HUES6 (cell line): ENCODE measurements around the gene NRL.
"Not testable (repeated sequence)": the region's sequence is repeated elsewhere in the genome, so short reads cannot be mapped to it uniquely, and the experiment has no call there.

Experiments
- H3K27ac ChIP-seq: 2 replicates; pipeline ENCODE4 v1.7.0; 2013; ENCODE audit warnings: low read depth, mild to moderate bottlenecking, low read length, inconsistent platforms
- H3K27me3 ChIP-seq: 2 replicates; pipeline ENCODE4 v1.6.1; 2013; ENCODE audit warnings: low read length; ENCODE audit not compliant: control insufficient read depth, insufficient read depth
- H3K36me3 ChIP-seq: 2 replicates; pipeline ENCODE4 v1.6.1; 2013; ENCODE audit warnings: low read length; ENCODE audit not compliant: control insufficient read depth, insufficient read depth
- H3K4me1 ChIP-seq: 2 replicates; pipeline ENCODE4 v1.6.1; 2013; ENCODE audit warnings: low read length; ENCODE audit not compliant: control insufficient read depth, insufficient read depth
- H3K4me3 ChIP-seq: 2 replicates; pipeline ENCODE4 v1.5.1; 2013; ENCODE audit warnings: low read depth, low read length
- H3K9ac ChIP-seq: one replicate; pipeline ENCODE4 v1.6.1; 2013; ENCODE audit warnings: mild to moderate bottlenecking, low read length
- H3K9me3 ChIP-seq: 2 replicates; pipeline ENCODE4 v1.6.1; 2013; ENCODE audit warnings: low read depth, low read length; ENCODE audit not compliant: control insufficient read depth, insufficient read depth

Gene NRL

DNA sequence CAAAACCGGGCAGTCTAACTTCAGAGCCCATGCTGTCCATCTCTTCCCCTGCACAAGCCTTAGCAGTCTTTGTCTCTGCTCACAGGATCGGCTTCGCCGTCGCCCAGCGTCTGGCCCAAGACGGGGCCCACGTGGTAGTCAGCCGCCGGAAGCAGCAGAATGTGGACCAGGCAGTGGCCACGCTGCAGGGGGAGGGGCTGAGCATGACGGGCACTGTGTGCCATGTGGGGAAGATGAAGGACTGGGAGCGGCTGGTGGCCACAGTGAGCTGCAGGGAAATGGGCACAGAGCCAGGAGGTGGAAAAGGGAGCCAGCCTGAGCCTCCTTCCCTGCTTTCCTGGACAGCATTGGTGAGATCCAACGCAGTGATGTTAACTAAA, 77.1 kb downstream of the NRL start:
- no peak overlapping the region for H3K9ac ChIP-seq
- no peak overlapping the region for H3K4me3 ChIP-seq
- H3K4me1 ChIP-seq: 0 out of 2 replicates have a peak, but pooled peaks cover 3% of the 10 kb centered on the region
- H3K9me3 ChIP-seq: peaks cover 4% of the 10 kb centered on the region
- H3K36me3 ChIP-seq: no peaks in the 10 kb centered on the region
- H3K27me3 ChIP-seq: peaks cover 3% of the 10 kb centered on the region; the same call in 1 of the 2 replicates
- no peak overlapping the region for H3K27ac ChIP-seq

DNA sequence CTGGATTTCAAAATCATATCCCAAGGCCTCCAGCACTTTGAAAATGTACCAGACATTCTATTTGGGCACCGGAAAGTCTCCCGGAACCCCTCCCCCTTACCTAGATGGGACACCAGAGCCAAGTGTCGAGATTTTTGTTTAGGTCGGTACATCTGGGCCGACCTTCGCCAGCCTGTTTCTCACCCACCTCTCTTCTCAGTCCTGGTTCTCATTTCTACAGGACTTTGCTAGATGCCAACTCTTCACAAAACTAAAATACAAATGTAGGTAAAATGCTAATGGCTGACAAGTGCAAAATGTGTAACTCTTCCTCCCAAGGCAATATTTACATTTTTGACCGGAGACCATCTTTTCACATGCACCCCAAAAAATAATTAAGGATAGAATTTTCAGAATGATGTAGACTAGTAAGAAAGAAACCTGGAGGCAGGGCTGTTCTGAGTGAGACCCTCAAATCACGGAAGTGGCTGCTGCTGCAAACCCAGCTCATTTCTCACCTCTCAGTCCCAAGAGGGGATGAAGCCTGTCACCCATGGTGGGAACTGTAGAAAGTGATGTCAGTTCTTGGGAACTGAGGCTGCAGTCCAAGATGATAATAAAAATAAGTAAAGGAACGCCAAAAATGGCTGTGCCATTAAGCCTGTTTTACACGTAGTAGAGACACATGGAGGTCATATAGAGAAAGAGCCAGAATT, 77.6 kb downstream of the NRL start:
- H3K4me3 ChIP-seq: peak overlapping the region; percentile 91
- H3K27ac ChIP-seq, H3K36me3 ChIP-seq, H3K4me1 ChIP-seq, H3K9me3 ChIP-seq, H3K27me3 ChIP-seq, H3K9ac ChIP-seq: not testable (repeated sequence)

DNA sequence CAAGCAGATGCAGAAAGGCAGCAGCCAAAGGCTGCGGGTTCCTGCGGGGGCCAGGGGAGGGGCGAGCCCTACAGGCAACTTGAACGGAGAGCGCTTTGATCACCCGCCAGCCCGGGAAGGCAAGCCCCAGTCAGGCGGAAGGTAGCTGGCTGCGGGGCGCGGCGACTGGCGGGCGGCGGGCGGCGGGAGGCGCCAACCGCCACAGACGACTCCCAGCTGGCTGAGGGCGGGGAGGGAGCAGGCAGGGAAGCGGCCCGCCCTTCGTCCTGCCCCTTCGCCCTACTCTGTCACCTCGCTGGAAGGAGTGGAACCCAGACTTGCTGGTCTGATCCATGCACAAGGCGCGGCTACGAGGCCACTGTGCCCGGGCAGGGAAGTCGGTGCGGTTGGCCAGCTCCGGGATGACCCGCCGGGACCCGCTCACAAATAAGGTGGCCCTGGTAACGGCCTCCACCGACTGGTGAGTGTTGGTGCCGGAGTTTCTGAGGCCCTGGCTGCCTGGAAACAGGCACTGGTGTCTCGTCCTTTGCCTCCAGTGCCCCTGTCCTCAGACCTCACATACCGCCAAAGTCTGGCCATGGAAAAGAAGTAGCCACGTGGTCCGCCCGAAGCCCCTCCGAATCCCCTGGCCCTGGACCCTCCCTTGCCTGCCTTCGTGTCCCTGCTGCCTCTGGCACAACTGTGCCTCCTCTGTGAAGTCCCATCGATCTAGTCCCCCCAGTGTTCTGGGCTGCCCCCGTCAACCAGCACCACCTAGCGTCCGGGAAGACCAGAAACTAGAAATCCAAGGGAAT, 78.4 kb downstream of the NRL start:
- Histone ChIP-seq H3K27me3 (no peaks in the 10 kb centered on the region), H3K9me3 (peaks cover 7% of the 10 kb centered on the region), H3K9ac (peak overlapping the region; percentile 69), H3K27ac (no peak overlapping the region), H3K4me3 (peak overlapping the region; percentile 91), H3K4me1 (0 out of 2 replicates have a peak, but pooled peaks cover 3% of the 10 kb centered on the region), H3K36me3 (no peaks in the 10 kb centered on the region)

GRCh38 chr14:24035769-24036168, 79.0 kb downstream of the NRL start:
- not testable (repeated sequence) for H3K27ac ChIP-seq, H3K4me1 ChIP-seq, H3K27me3 ChIP-seq, H3K36me3 ChIP-seq, H3K9me3 ChIP-seq, H3K9ac ChIP-seq
- peak overlapping the region; percentile 91 for H3K4me3 ChIP-seq

DNA sequence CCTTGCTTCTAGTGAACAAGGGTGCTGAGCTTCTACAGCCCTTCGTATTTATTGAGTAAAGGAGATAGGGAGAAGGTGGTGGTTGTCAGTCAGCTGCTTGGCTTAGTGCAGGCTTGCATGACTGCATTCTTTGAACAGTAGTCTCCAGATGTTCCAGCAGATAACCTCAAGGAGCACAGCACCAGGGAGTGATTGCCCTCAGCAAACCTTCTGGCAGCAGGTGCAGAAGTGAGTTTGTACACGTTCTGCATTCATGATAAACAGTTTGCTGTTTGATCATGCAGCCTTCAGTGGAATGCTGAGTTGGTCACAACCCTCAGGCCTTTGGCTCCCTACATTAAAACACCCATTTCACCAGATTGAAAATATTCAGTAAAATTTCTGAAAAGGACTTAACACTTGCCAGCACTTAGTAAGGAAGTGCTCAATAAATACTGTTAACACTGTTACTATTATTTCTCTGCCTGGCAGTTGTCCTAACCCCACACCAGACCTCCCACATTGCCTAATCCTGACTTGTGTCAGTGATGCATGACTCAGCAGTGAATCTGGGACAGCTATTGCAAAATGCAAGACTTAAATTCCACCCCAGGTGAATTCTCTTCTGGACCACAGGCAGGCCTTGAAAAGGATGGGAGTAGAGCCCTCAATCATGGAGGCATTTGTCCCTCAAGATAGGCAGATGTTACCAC, 81.9 kb downstream of the NRL start:
- no peak overlapping the region for H3K9ac ChIP-seq
- 0 out of 2 replicates have a peak, but pooled peaks cover 3% of the 10 kb centered on the region for H3K4me1 ChIP-seq
- H3K36me3 ChIP-seq: no peaks in the 10 kb centered on the region
- peaks cover 7% of the 10 kb centered on the region for H3K9me3 ChIP-seq
- H3K27ac ChIP-seq: no peak overlapping the region
- H3K4me3 ChIP-seq: no peak overlapping the region
- no peaks in the 10 kb centered on the region for H3K27me3 ChIP-seq

DNA sequence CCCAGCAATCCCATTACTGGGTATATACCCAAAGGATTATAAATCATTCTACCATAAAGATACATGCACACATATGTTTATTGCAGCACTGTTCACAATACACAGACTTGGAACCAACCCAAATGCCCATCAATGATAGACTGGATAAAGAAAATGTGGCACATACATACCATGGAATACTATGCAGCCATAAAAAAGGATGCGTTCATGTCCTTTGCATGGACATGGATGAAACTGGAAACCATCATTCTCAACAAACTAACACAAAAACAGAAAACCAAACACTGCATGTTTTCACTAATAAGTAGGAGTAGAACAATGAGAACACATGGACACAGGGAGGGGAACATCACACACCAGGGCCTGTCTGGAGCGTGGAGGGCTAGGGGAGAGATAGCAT, 83.4 kb downstream of the NRL start:
- not testable (repeated sequence) for H3K9ac ChIP-seq, H3K9me3 ChIP-seq, H3K27ac ChIP-seq, H3K4me3 ChIP-seq, H3K27me3 ChIP-seq, H3K36me3 ChIP-seq, H3K4me1 ChIP-seq

GRCh38 chr14:24029687-24030086, 85.1 kb downstream of the NRL start:
- H3K9me3 ChIP-seq, H3K27me3 ChIP-seq, H3K36me3 ChIP-seq: not testable (repeated sequence)

More at GRCh38 chr14:24029687-24030086, 85.1 kb downstream of the NRL start:
- H3K27ac ChIP-seq, H3K4me3 ChIP-seq, H3K9ac ChIP-seq, H3K4me1 ChIP-seq: not testable (repeated sequence)
